ENCODE results near the gene RBM19.

DNA sequence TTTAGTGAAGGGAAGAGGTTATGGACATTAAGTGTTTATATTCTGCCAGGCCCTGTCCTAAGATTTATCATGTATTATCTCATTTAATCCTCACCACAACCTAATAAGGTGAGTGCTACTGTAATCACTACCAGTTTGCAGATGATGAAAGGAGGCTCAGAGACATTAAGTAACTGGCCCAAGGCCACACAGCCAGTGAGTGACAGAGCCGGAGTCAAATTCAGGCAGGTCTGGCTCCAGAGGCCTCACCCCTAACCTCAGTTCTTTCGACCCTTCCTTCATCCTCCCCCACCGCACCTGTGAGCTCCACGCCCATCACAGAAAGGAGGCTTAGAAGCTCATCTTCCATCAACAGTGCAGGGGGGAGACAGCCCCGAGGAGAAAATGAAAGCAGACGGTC is 197.3 kb downstream of the RBM19 start:
- TF ChIP-seq SIN3A (IDR thresholded peaks at IDR 0.05; ENCODE audit: borderline replicate concordance, insufficient read depth, low read length): no peak
- TF ChIP-seq, protein P1, sequence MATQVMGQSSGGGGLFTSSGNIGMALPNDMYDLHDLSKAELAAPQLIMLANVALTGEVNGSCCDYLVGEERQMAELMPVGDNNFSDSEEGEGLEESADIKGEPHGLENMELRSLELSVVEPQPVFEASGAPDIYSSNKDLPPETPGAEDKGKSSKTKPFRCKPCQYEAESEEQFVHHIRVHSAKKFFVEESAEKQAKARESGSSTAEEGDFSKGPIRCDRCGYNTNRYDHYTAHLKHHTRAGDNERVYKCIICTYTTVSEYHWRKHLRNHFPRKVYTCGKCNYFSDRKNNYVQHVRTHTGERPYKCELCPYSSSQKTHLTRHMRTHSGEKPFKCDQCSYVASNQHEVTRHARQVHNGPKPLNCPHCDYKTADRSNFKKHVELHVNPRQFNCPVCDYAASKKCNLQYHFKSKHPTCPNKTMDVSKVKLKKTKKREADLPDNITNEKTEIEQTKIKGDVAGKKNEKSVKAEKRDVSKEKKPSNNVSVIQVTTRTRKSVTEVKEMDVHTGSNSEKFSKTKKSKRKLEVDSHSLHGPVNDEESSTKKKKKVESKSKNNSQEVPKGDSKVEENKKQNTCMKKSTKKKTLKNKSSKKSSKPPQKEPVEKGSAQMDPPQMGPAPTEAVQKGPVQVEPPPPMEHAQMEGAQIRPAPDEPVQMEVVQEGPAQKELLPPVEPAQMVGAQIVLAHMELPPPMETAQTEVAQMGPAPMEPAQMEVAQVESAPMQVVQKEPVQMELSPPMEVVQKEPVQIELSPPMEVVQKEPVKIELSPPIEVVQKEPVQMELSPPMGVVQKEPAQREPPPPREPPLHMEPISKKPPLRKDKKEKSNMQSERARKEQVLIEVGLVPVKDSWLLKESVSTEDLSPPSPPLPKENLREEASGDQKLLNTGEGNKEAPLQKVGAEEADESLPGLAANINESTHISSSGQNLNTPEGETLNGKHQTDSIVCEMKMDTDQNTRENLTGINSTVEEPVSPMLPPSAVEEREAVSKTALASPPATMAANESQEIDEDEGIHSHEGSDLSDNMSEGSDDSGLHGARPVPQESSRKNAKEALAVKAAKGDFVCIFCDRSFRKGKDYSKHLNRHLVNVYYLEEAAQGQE (IDR thresholded peaks at IDR 0.05; ENCODE audit: insufficient read depth in 1 of 2, low read depth in 2 of 2, low read length in 2 of 2): no peak

Measured in PFSK-1 (cell line).